ENCODE measurements around the gene ADGRB3.

Gene ADGRB3

GRCh38 chr6:68709882-68710281, 74.8 kb downstream of the ADGRB3 start:
- no peak for DNase-seq

GRCh38 chr6:68710496-68710895, 75.4 kb downstream of the ADGRB3 start:
- DNase-seq, result no peak

- no peak for DNase-seq
These were observed 75.8 kb downstream of the ADGRB3 start for GRCh38 chr6:68710916-68711315.

GRCh38 chr6:68711386-68712000, 76.4 kb downstream of the ADGRB3 start:
- no peak for DNase-seq

GRCh38 chr6:68716620-68717019, 81.5 kb downstream of the ADGRB3 start:
- no peak for DNase-seq

GRCh38 chr6:68718385-68719073, 83.4 kb downstream of the ADGRB3 start:
- DNase-seq, result no peak

GRCh38 chr6:68719761-68720160, 84.7 kb downstream of the ADGRB3 start:
- DNase-seq, result no peak

GRCh38 chr6:68722891-68723527, 87.9 kb downstream of the ADGRB3 start:
- DNase-seq, result no peak

GRCh38 chr6:68724060-68724459, 89.0 kb downstream of the ADGRB3 start:
- no peak for DNase-seq

- DNase-seq, result no peak
These were observed 91.3 kb downstream of the ADGRB3 start for GRCh38 chr6:68726337-68726736.

- no peak for DNase-seq
These were observed 91.9 kb downstream of the ADGRB3 start for GRCh38 chr6:68726992-68727391.

- DNase-seq, result no peak
These were observed 92.6 kb downstream of the ADGRB3 start for GRCh38 chr6:68727699-68728098.

- DNase-seq, result no peak
These were observed 93.3 kb downstream of the ADGRB3 start for GRCh38 chr6:68728159-68728979.

- no peak for DNase-seq
These were observed 94.4 kb downstream of the ADGRB3 start for GRCh38 chr6:68729377-68729903.

- DNase-seq, result no peak
These were observed 95.4 kb downstream of the ADGRB3 start for GRCh38 chr6:68730291-68731054.

- no peak for DNase-seq
These were observed 97.3 kb downstream of the ADGRB3 start for GRCh38 chr6:68732423-68732822.

- DNase-seq, result no peak
These were observed 100.8 kb downstream of the ADGRB3 start for GRCh38 chr6:68735866-68736265.

GRCh38 chr6:68737061-68737460, 102.0 kb downstream of the ADGRB3 start:
- no peak for DNase-seq

- DNase-seq, result no peak
These were observed 103.0 kb downstream of the ADGRB3 start for GRCh38 chr6:68738039-68738438.

- no peak for DNase-seq
These were observed 105.9 kb downstream of the ADGRB3 start for GRCh38 chr6:68740828-68741500.

- DNase-seq, result no peak
These were observed 106.7 kb downstream of the ADGRB3 start for GRCh38 chr6:68741501-68742386.
